Transverse colon (tissue), 4 donors: ENCODE measurements around the gene PCNX4.

Experiments
- CTCF ChIP-seq, 5 experiments: fragments of 200-600 bp in 3 of 5; fragments of 450-650 bp in 2 of 5; sonication (generic) in 3 of 5; IDR thresholded peaks; 1 replicate in 2 of 5; 2 replicates in 3 of 5; pipeline ENCODE4 v1.5.1; 2016 to 2017; ENCODE audit warnings: antibody characterized with exemption in 5 of 5, inconsistent platforms in 3 of 5, mild to moderate bottlenecking in 2 of 5, moderate library complexity in 1 of 5
- POLR2A ChIP-seq: fragments of 450-650 bp; IDR thresholded peaks from one replicate; pipeline ENCODE4 v1.6.1; 2016; ENCODE audit warnings: antibody characterized with exemption, mild to moderate bottlenecking, moderate library complexity
- POLR2AphosphoS5 ChIP-seq, 3 donors: sonication (generic); formaldehyde crosslinking; IDR thresholded peaks; one replicate each; pipeline ENCODE4 v1.6.1; 2016; ENCODE audit warnings: antibody characterized with exemption in 3 of 3

GRCh38 chr14:60183138-60183537 is 91.4 kb downstream of the PCNX4 start:
- TF ChIP-seq CTCF (IDR thresholded peaks at IDR 0.05): no peak
- no peak for TF ChIP-seq POLR2A
- no peak for TF ChIP-seq POLR2AphosphoS5 (IDR thresholded peaks at IDR 0.05)
